Neuronal stem cell (in vitro differentiated cells): Measurements from ENCODE around the gene TPP1.
A peak's percentile ranks its signal among the peaks of the same experiment; 100 is the strongest.

Source experiments
- DNase-seq: peaks from one replicate; pipeline ENCODE4 v3.0.0-alpha.2; 2013; ENCODE audit warnings: low spot score
- H2AFZ ChIP-seq: one replicate; pipeline ENCODE4 v1.6.1; 2013; ENCODE audit warnings: mild to moderate bottlenecking, low read length, inconsistent platforms
- H2AK5ac ChIP-seq: 2 replicates; pipeline ENCODE4 v1.6.1; 2013; ENCODE audit warnings: low read depth, mild to moderate bottlenecking, inconsistent platforms, low read length, moderate library complexity, mixed read lengths
- H2BK120ac ChIP-seq: 2 replicates; pipeline ENCODE4 v1.6.1; 2013; ENCODE audit warnings: low read depth, mild to moderate bottlenecking, inconsistent platforms, low read length, moderate library complexity, mixed read lengths
- H2BK12ac ChIP-seq: one replicate; pipeline ENCODE4 v1.6.1; 2013; ENCODE audit warnings: low read length, inconsistent platforms
- H2BK15ac ChIP-seq: 2 replicates; pipeline ENCODE4 v1.6.1; 2013; ENCODE audit warnings: mild to moderate bottlenecking, low read length, inconsistent platforms, mixed read lengths
- H2BK5ac ChIP-seq: one replicate; pipeline ENCODE4 v1.6.1; 2013; ENCODE audit warnings: inconsistent platforms, mild to moderate bottlenecking, low read length, moderate library complexity
- H3K14ac ChIP-seq: one replicate; pipeline ENCODE4 v1.6.1; 2013; ENCODE audit warnings: low read length, inconsistent platforms
- H3K18ac ChIP-seq: 2 replicates; pipeline ENCODE4 v1.6.1; 2013; ENCODE audit warnings: low read length, inconsistent platforms
- H3K23ac ChIP-seq: 2 replicates; pipeline ENCODE4 v1.6.1; 2013; ENCODE audit warnings: low read depth, mild to moderate bottlenecking, mixed read lengths, low read length, inconsistent platforms; ENCODE audit not compliant: poor library complexity
- H3K27ac ChIP-seq: replicated peaks from 3 replicates; pipeline ENCODE4 v1.5.1; 2013; ENCODE audit warnings: low read length, inconsistent platforms
- H3K27me3 ChIP-seq, 3 experiments: 2 replicates each; pipeline ENCODE4 v1.6.1; 2013; ENCODE audit warnings: low read length in 3 of 3, mild to moderate bottlenecking in 2 of 3, inconsistent platforms in 1 of 3, low read depth in 1 of 3, mixed read lengths in 1 of 3, moderate library complexity in 1 of 3; ENCODE audit not compliant: control insufficient read depth in 3 of 3, insufficient read depth in 3 of 3
- H3K36me3 ChIP-seq, 2 donors: replicated peaks in 1 of 2; 2 replicates each; pipeline ENCODE4 v1.6.1; 2013; ENCODE audit warnings: low read length in 2 of 2; ENCODE audit not compliant: control insufficient read depth in 2 of 2, insufficient read depth in 2 of 2
- H3K4ac ChIP-seq: 2 replicates; pipeline ENCODE4 v1.6.1; 2013; ENCODE audit warnings: inconsistent platforms, mild to moderate bottlenecking, low read length, moderate library complexity
- H3K4me1 ChIP-seq, 2 donors: 1 replicate in 1 of 2; 2 replicates in 1 of 2; pipeline ENCODE4 v1.6.1; 2013; ENCODE audit warnings: low read length in 2 of 2, low read depth in 1 of 2; ENCODE audit not compliant: control insufficient read depth in 2 of 2, insufficient read depth in 1 of 2
- H3K4me2 ChIP-seq: one replicate; pipeline ENCODE4 v1.6.1; 2013; ENCODE audit warnings: mild to moderate bottlenecking, low read length, inconsistent platforms; ENCODE audit not compliant: insufficient read depth, poor library complexity, severe bottlenecking
- H3K4me3 ChIP-seq, 2 donors: 2 replicates each; pipeline ENCODE4 v1.5.1; 2013; ENCODE audit warnings: low read length in 2 of 2, mild to moderate bottlenecking in 2 of 2, inconsistent platforms in 1 of 2, moderate library complexity in 1 of 2
- H3K79me1 ChIP-seq: one replicate; pipeline ENCODE4 v1.6.1; 2013; ENCODE audit warnings: low read depth, mild to moderate bottlenecking, inconsistent platforms, low read length, moderate library complexity
- H3K9ac ChIP-seq: one replicate; pipeline ENCODE4 v1.6.1; 2013; ENCODE audit warnings: mild to moderate bottlenecking, low read depth, low read length, inconsistent platforms; ENCODE audit not compliant: poor library complexity
- H3K9me3 ChIP-seq, 2 donors: replicated peaks in 1 of 2; 2 replicates each; pipeline versions ENCODE3 to v1.6.1; 2013; ENCODE audit warnings: low read length in 2 of 2, mild to moderate bottlenecking in 2 of 2, inconsistent platforms in 1 of 2, low read depth in 1 of 2, mixed read lengths in 1 of 2, moderate library complexity in 1 of 2; ENCODE audit not compliant: control insufficient read depth in 2 of 2, insufficient read depth in 1 of 2
- H4K8ac ChIP-seq: one replicate; pipeline ENCODE4 v1.6.1; 2013; ENCODE audit warnings: low read depth, mild to moderate bottlenecking, inconsistent platforms, low read length, moderate library complexity
- H4K91ac ChIP-seq: one replicate; pipeline ENCODE4 v1.6.1; 2013; ENCODE audit warnings: low read length, low read depth, mild to moderate bottlenecking, inconsistent platforms; ENCODE audit not compliant: poor library complexity
- WGBS, 2 donors: extraction: QIAGEN DNeasy Blood & Tissue Kit; methylation state at CpG; one replicate each; pipeline ENCODE4 v1.1.7; 2013; ENCODE audit warnings: missing lambda C conversion rate in 2 of 2, mixed read lengths in 1 of 2; ENCODE audit not compliant: insufficient read length in 2 of 2, insufficient replicate concordance in 1 of 2; ENCODE audit errors: extremely low coverage in 2 of 2; 5-methylcytosine and 5-hydroxymethylcytosine counted together

TPP1 gene

DNA sequence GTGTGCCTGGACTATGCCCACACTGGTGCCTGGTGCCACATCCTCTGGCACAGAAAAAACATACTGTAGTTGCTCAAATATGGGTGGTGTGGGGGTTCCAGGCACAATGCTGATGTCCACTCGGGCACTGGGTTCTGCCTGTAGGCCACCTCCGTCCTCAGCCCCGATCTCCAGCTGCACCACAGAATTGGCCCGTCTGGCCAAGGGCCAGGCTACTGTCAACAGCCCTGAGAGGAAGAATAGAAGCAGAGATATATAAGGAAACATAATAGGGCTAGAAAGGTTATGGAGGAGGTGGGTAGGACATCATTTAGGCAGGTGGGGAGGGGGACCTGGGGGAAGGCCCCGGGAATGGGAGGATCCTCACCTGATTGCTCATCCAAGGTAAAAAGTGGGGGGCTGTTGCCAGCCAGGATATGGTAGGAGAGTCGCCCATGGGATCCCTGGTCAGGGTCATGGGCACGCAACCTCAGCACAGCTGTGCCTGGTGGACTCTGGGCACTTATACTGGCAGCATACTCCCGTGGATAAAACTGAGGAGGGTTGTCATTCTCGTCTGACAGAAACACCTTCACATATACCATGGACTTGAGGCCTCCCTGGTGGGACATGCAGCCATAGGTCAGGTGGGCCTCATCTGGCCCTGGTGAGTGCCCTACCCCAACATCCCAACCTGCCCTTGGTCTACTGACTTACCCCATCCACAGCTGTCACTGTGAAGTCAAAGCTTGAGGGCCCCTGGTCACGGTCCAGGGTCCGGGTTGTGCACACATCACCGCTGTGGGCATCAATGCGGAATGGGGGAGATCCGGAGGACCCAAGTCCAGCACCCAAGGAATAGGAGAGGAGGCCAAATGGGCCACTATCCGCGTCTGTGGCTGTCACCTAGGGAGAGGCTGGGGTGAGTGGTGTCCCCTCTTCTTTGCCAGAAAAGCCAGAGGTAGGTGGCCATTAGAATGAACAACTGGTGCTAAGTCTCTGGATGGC is 14.5 kb upstream of the TPP1 start:
- no CpG with 5 or more reads among the region's 16 CpGs for WGBS, 2 donors
- Histone ChIP-seq H3K18ac (no peak overlapping the region), H3K9me3 (peaks cover 0 to 4% of the 10 kb centered on the region in 2 donors), H3K4me1 (peaks cover 10 to 11% of the 10 kb centered on the region in 2 donors), H2BK5ac (peak overlapping the region; percentile 1), H3K27me3 (peaks cover 0 to 24% (median 3%) of the 10 kb centered on the region in 3 experiments), H2AK5ac (no peak overlapping the region), H3K4ac (no peak overlapping the region), H3K23ac (peak overlapping the region; percentile 25), H3K36me3 (peaks cover 2 to 82% of the 10 kb centered on the region in 2 donors), H3K9ac (no peak overlapping the region), H4K8ac (no peak overlapping the region), H4K91ac (no peak overlapping the region), H3K4me3 (no peak overlapping the region), H2AFZ (no peak overlapping the region), H3K27ac (no peak overlapping the region), H2BK120ac (no peak overlapping the region), H3K14ac (no peak overlapping the region), H2BK12ac (no peak overlapping the region), H3K4me2 (no peak overlapping the region), H3K79me1 (peaks cover 2% of the 10 kb centered on the region), H2BK15ac (no peak overlapping the region)
- DNase-seq = no peak

DNA sequence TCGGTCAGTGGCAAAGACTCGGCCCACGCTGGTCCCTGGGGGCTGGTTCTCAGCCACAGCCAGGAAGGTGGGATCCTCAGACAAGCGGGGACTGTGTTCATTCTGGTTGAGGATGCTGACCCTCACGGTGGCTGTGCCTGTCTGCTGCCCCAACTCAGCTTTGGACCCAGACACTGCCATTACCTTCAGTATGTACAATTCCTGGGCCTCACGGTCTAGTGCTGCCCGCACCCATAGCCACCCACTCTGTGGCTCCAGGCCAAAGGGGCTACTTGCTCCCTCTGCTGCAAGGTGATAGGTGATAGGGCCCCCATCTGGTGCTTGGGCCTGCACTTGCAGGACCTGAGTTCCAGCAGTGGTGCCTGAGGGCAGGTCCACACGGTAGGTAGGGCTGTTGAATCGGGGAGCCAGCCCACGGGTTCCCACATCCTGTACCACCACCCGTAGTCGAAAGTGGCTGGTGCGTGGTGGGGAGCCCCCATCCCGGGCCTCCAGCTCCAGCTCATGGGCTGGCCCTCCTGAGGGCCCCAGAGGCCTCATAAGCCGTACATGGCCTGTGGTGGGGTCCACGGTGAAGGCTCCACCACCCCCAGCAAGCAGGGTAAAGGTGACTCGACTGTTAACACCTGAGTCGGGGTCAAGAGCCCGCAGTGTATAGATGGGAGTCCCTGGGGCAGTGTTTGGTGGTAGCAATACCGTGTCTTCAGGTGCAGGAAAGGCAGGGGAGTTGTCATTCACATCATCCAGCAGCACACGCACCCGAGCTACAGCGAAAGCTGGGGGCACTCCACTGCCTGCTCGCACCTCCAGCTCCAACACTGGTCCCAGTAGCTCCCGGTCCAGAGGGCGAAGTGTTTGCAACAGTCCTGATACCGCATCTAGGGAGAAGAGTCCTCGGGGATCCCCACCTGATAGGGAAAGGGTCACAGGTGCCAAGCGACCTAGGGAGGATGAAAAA is 13.2 kb upstream of the TPP1 start:
- Histone ChIP-seq H2AFZ (no peak overlapping the region), H2BK12ac (no peak overlapping the region), H2BK120ac (no peak overlapping the region), H3K79me1 (peaks cover 2% of the 10 kb centered on the region), H3K14ac (no peak overlapping the region), H3K36me3 (peaks cover 2 to 82% of the 10 kb centered on the region in 2 donors), H2BK5ac (no peak overlapping the region), H4K91ac (no peak overlapping the region), H4K8ac (no peak overlapping the region), H3K4me3 (no peak overlapping the region), H2BK15ac (no peak overlapping the region), H3K9me3 (peaks cover 0 to 4% of the 10 kb centered on the region in 2 donors), H3K4me1 (peaks cover 10 to 11% of the 10 kb centered on the region in 2 donors), H3K4me2 (no peak overlapping the region), H3K27me3 (peaks cover 0 to 24% (median 3%) of the 10 kb centered on the region in 3 experiments), H3K27ac (no peak overlapping the region), H3K23ac (no peak overlapping the region), H3K4ac (no peak overlapping the region), H2AK5ac (no peak overlapping the region), H3K18ac (no peak overlapping the region), H3K9ac (no peak overlapping the region)
- WGBS, 2 donors = no CpG with 5 or more reads among the region's 29 CpGs
- DNase-seq = no peak

DNA sequence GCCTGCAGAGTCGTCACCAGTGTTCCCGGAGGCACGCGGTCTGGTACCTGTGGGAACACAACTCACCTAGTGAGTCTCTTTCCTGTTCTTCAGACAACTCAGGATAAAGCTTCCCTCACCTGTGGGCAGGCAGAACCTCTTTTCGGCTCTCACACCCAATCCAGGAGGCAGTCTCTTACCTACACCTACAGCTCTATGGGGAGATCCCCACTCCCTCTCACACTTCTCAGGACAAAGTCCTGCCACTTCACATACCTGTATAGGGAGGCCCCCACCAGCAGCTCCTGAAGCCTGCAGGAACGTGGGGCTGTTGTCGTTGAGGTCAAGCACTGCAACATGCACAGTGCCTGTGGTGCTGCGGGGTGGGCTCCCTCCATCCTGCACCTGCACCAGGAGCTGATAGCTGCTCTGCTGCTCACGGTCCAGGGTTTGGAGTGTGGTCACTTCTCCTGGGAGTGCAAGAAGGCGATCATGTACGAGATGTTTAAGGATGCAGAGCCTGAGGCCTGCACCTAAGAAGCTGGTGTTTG is 12.2 kb upstream of the TPP1 start:
- H3K27me3 ChIP-seq = peaks cover 0 to 24% (median 3%) of the 10 kb centered on the region in 3 experiments
- H2AFZ ChIP-seq = no peak overlapping the region
- no peak overlapping the region for H2BK5ac ChIP-seq
- H3K14ac ChIP-seq = no peak overlapping the region
- no peak overlapping the region for H2BK15ac ChIP-seq
- peaks cover 2% of the 10 kb centered on the region for H3K79me1 ChIP-seq
- H3K4me2 ChIP-seq = no peak overlapping the region
- H3K18ac ChIP-seq = no peak overlapping the region
- H3K9me3 ChIP-seq = peaks cover 0 to 4% of the 10 kb centered on the region in 2 donors
- H3K9ac ChIP-seq = no peak overlapping the region
- H3K36me3 ChIP-seq = peaks cover 8 to 84% of the 10 kb centered on the region in 2 donors
- no peak overlapping the region for H4K91ac ChIP-seq
- H3K4me1 ChIP-seq = peaks cover 10 to 11% of the 10 kb centered on the region in 2 donors
- H2AK5ac ChIP-seq = no peak overlapping the region
- H4K8ac ChIP-seq = no peak overlapping the region
- no CpG with 5 or more reads among the region's 11 CpGs for WGBS, 2 donors
- no peak overlapping the region for H3K4ac ChIP-seq
- H2BK12ac ChIP-seq = no peak overlapping the region
- H2BK120ac ChIP-seq = no peak overlapping the region
- no peak for DNase-seq
- H3K23ac ChIP-seq = peak overlapping the region; percentile 50
- H3K27ac ChIP-seq = no peak overlapping the region
- H3K4me3 ChIP-seq = no peak overlapping the region
